ENCODE measurements around the gene NRXN3. TPM values are rescaled to one million over a fixed set of nuclear protein-coding genes. Genes with fewer than 3 reads are reported as not detected.

Gene NRXN3
- total RNA-seq, 1 experiment from 2014 or later = 1.1 TPM

DNA sequence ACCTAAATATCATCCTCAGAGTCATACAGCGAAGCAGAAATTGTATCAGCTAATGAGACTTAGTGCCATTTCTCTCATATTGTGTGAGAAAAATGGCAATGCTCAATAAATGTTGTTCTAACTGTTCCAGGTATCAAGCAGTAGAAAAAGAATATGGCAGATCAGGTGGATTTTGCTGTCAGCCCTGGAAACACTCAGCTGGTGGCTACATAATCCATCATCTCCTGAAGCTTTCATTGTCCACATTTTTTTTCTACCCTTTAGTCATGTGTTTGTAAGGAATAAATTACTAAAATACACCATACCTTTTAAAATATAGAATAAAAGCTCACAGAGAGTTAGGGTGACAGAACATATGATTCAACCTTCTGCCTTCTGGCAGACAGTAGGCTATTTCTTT lies 1200.8 kb downstream of the NRXN3 start:
- no peak overlapping the region for H2AFZ ChIP-seq (ENCODE audit: low read length)
- intact Hi-C loops (cut with micrococcal nuclease) = no loop called here
- DNase-seq (no peak), ATAC-seq (no peak)
- peaks cover 15% of the 10 kb centered on the region for H3K4me1 ChIP-seq (ENCODE audit: insufficient read depth, low read length)
- no peaks in the 10 kb centered on the region for H3K9me2 ChIP-seq (replicated peaks; ENCODE audit: low read length)
- no peaks in the 10 kb centered on the region for H4K20me1 ChIP-seq (ENCODE audit: low read length)
- no peaks in the 10 kb centered on the region for H3K36me3 ChIP-seq (ENCODE audit: low read depth, low read length)
- TF ChIP-seq EZH2phosphoT487 (IDR thresholded peaks at IDR 0.05; ENCODE audit: borderline replicate concordance, low read length) = no peak
- H3K4me3 ChIP-seq (ENCODE audit: low read length) = no peak overlapping the region
- H3K9me3 ChIP-seq (ENCODE audit: low read length) = no peaks in the 10 kb centered on the region
- H3K27me3 ChIP-seq (ENCODE audit: low read length) = no peaks in the 10 kb centered on the region
- H3K9ac ChIP-seq (ENCODE audit: low read length) = no peak overlapping the region
- no TSS peak for BruUV-seq (replicated peaks)
- H3F3A ChIP-seq (ENCODE audit: low read length, unreplicated experiment) = no peaks in the 10 kb centered on the region
- no peak overlapping the region for H3K27ac ChIP-seq (ENCODE audit: low read length)
- no peak overlapping the region for H3K4me2 ChIP-seq (ENCODE audit: low read length)
- POLR2A ChIA-PET (ENCODE audit: unreplicated experiment) = no interaction called here
- CTCF ChIA-PET = no interaction called here
- no peaks in the 10 kb centered on the region for H3K79me2 ChIP-seq (ENCODE audit: low read length)

DNA sequence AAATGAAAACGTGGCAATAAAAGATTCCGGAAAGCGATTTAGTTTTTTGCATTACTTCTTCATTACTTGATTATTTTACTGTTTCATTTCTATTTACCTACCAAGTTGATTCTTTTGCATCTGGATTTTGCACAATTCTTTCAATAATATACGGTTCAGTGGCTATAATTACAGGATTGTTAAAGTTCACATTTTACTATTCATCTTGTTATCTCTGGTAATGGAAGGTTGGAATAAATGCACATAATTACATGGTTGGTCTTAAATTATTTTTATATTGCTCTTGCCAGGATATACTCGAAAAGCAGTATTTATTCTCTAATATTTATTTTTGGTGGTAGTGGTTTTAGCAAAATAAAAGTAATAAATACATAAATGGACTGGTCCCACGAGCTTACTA lies 1203.3 kb downstream of the NRXN3 start:
- no peak overlapping the region for H2AFZ ChIP-seq (ENCODE audit: low read length)
- no peaks in the 10 kb centered on the region for H3K36me3 ChIP-seq (ENCODE audit: low read depth, low read length)
- no peak overlapping the region for H3K4me3 ChIP-seq (ENCODE audit: low read length)
- H3K9me3 ChIP-seq (ENCODE audit: low read length) = no peaks in the 10 kb centered on the region
- BruUV-seq (replicated peaks) = no TSS peak
- H3K4me2 ChIP-seq (ENCODE audit: low read length) = no peak overlapping the region
- TF ChIP-seq, protein P1, sequence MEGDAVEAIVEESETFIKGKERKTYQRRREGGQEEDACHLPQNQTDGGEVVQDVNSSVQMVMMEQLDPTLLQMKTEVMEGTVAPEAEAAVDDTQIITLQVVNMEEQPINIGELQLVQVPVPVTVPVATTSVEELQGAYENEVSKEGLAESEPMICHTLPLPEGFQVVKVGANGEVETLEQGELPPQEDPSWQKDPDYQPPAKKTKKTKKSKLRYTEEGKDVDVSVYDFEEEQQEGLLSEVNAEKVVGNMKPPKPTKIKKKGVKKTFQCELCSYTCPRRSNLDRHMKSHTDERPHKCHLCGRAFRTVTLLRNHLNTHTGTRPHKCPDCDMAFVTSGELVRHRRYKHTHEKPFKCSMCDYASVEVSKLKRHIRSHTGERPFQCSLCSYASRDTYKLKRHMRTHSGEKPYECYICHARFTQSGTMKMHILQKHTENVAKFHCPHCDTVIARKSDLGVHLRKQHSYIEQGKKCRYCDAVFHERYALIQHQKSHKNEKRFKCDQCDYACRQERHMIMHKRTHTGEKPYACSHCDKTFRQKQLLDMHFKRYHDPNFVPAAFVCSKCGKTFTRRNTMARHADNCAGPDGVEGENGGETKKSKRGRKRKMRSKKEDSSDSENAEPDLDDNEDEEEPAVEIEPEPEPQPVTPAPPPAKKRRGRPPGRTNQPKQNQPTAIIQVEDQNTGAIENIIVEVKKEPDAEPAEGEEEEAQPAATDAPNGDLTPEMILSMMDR (conservative IDR thresholded peaks at IDR 0.05; ENCODE audit: low read depth, low read length) = no peak
- TF ChIP-seq EZH2 (IDR thresholded peaks at IDR 0.05; ENCODE audit: low read length, unreplicated experiment) (no peak), EZH2phosphoT487 (IDR thresholded peaks at IDR 0.05; ENCODE audit: borderline replicate concordance, low read length) (no peak)
- intact Hi-C loops (cut with micrococcal nuclease) = no loop called here
- H3K27me3 ChIP-seq (ENCODE audit: low read length) = no peaks in the 10 kb centered on the region
- H3K9me2 ChIP-seq (replicated peaks; ENCODE audit: low read length) = no peaks in the 10 kb centered on the region
- no peak for DNase-seq
- H3K79me2 ChIP-seq (ENCODE audit: low read length) = no peaks in the 10 kb centered on the region
- POLR2A ChIA-PET (ENCODE audit: unreplicated experiment) = no interaction called here
- no peaks in the 10 kb centered on the region for H3F3A ChIP-seq (ENCODE audit: low read length, unreplicated experiment)
- CTCF ChIA-PET = no interaction called here
- no peak for ATAC-seq
- H3K4me1 ChIP-seq (ENCODE audit: insufficient read depth, low read length) = peaks cover 15% of the 10 kb centered on the region
- no peak overlapping the region for H3K27ac ChIP-seq (ENCODE audit: low read length)
- H3K9ac ChIP-seq (ENCODE audit: low read length) = no peak overlapping the region
- H4K20me1 ChIP-seq (ENCODE audit: low read length) = no peaks in the 10 kb centered on the region

DNA sequence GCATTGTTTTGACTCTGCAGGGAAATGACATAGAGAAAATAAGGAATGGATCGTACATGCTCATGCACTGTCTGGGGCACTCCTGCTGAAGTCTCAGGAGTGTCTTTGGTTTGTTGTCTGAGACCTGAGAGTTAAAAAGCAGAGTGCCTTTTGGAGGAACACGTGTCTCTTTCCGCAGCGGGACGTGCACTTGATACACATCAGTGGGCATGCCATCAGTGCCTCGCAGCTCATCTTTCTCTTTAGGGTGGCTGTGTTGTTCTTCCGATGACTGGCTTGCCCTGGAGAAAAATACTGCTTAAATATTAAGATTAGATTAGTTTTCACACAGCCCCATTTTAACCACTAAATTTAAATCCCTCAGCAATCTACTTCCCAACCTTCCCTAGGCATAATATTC lies 1205.2 kb downstream of the NRXN3 start:
- ChIA-PET POLR2A (ENCODE audit: unreplicated experiment) (no interaction called here), CTCF (no interaction called here)
- ATAC-seq = no peak
- no peaks in the 10 kb centered on the region for H3K4me1 ChIP-seq (ENCODE audit: insufficient read depth, low read length)
- H2AFZ ChIP-seq (ENCODE audit: low read length) = no peak overlapping the region
- TF ChIP-seq EZH2 (IDR thresholded peaks at IDR 0.05; ENCODE audit: low read length, unreplicated experiment) (no peak), EZH2phosphoT487 (IDR thresholded peaks at IDR 0.05; ENCODE audit: borderline replicate concordance, low read length) (no peak)
- TF ChIP-seq, protein P1 (conservative IDR thresholded peaks at IDR 0.05; ENCODE audit: low read depth, low read length) = no peak
- no peak for DNase-seq
- no peak overlapping the region for H3K4me2 ChIP-seq (ENCODE audit: low read length)
- H3K9me3 ChIP-seq (ENCODE audit: low read length) = no peaks in the 10 kb centered on the region
- H3K36me3 ChIP-seq (ENCODE audit: low read depth, low read length) = no peaks in the 10 kb centered on the region
- H3K27me3 ChIP-seq (ENCODE audit: low read length) = no peaks in the 10 kb centered on the region
- H3F3A ChIP-seq (ENCODE audit: low read length, unreplicated experiment) = no peaks in the 10 kb centered on the region
- no peaks in the 10 kb centered on the region for H3K9me2 ChIP-seq (replicated peaks; ENCODE audit: low read length)
- no peaks in the 10 kb centered on the region for H3K79me2 ChIP-seq (ENCODE audit: low read length)
- no peak overlapping the region for H3K27ac ChIP-seq (ENCODE audit: low read length)
- no peak overlapping the region for H3K9ac ChIP-seq (ENCODE audit: low read length)
- BruUV-seq (replicated peaks) = no TSS peak
- no peak overlapping the region for H3K4me3 ChIP-seq (ENCODE audit: low read length)
- intact Hi-C loops (cut with micrococcal nuclease) = no loop called here
- H4K20me1 ChIP-seq (ENCODE audit: low read length) = no peaks in the 10 kb centered on the region
